C1 segment of cervical spinal cord (tissue), 14 donors: ENCODE measurements around the gene SNAI3.

Experiments used
- DNase-seq, 14 donors: peaks; one replicate each; lab custom pipeline; 2025; lab: John Stamatoyannopoulos, UW

SNAI3 gene

GRCh38 chr16:88691924-88692560 is 5.7 kb upstream of the SNAI3 start:
- peak in 7 of 14 donors; percentile 24 to 42 (median 38) for DNase-seq

DNA sequence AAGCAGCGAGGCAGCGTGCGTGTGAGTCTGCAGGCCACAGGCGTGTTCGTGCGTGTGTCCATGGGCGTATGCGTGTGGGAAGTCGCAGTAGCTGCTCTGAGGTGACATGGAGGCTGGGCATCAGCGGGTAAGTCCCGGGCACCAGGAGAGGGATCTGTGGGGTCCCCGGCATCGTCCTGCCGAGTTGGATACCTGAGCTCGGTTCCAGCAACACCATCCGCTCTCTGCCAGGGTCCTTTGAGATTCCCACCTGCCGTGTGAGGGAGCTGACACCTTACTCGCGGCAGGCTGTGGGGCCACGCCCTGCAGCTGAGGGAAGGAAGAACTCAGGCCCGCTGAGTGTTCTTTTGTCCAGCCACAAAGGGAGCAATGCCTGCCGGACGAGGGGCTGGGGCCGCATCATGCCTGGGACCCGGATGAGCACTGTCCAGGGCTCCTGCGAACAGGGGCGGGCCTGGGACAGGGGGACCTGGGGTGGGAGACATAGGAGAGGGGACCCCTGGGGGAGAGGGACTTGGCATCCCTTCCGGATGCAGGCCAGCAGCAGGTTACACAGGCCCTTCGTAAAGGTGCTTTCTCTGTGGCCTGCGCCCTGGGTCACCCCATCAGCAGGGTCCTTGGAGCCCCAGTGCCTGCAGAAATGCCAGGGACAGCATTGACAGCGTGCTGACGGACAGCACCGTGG is 5.0 kb upstream of the SNAI3 start:
- no peak for DNase-seq

- DNase-seq = no peak
These were observed 4.2 kb upstream of the SNAI3 start for GRCh38 chr16:88690341-88691128.

- DNase-seq = peak in 1 of 14 donors; percentile 84
These were observed 1.9 kb upstream of the SNAI3 start for GRCh38 chr16:88688013-88688778.

GRCh38 chr16:88687676-88688012 is 1.3 kb upstream of the SNAI3 start:
- no peak for DNase-seq

DNA sequence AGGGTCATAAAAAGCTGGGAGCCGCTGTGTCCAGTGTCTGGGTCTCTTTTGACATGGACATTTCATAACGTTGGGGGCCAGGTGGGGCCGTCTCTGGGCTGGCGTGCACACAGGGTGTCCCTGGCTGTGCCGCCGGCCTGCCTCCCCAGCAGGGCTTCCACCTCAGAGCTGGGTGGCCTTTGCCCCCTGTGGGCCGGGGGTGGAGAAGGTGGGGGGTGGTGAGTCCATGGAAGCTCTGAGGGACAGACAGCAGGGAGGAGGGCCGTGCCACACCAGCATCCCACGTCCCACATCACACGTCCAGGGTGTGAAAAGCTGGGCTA is 908 bp upstream of the SNAI3 start:
- no peak for DNase-seq

GRCh38 chr16:88686062-88686438 is 257 bp downstream of the SNAI3 start:
- DNase-seq = no peak

- no peak for DNase-seq
These were observed 898 bp downstream of the SNAI3 start for GRCh38 chr16:88685156-88686061.

DNA sequence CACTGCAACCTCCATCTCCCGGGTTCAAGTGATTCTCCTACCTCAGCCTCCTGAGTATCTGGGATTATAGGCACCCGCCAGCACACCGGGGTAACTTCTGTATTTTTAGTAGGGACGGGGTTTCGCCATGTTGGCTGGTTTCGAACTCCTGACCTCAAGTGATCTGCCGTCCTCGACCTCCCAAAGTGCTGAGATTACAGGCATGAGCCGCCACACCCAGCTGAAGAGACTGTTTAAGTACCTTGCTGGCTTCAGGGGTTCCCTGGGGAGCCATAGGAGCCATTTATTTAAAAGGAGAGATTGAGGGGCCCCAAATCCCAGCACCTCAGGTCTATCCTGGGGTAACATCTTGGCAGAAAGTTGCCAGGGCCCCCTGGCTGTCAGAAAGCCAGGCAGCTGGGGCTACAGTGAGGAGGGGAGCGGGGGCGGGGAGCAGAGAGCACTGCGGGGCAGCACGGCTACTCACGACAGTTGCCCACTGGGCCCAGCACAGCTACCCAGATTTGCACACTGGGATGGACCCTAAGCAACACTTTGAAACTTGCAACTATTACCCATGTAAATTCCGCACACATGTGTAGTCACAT is 1.6 kb downstream of the SNAI3 start:
- no peak for DNase-seq

DNA sequence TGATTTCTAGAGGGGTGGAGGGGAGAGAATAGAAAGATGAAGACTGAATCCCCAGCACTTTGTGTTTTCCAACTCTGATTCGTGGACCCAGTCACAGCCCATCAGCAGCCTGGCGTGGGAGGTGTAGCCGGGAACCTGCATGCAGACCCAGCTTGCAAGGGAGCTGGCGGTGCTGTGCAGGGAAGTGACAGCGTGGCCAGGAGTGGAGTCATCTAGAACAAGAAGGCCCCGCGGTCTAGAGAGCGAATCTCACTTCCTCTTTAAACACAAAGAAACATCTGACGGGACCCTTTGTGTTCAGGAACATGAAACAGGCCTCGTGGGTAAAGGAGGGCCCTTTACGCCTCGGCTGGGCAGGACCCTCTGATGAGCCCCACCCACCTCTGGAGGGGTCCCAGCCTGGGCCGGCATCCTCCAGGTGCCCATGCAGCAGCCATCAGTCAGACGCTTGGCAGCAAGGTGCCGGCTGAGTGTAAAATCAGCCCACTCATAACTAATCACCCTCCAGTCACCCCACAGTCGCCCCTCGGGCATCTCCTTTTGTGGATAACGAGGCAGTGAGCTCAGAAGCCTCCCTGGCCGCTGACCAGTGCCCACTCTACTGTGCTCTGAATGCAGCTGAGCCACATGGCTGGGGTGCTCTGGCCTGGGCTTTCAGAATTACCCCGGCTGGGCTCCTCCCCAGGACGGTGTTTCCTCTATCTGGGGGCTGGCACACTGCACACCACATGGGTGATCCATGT is 4.4 kb downstream of the SNAI3 start:
- DNase-seq = peak in 7 of 14 donors; percentile 12 to 57 (median 36)

DNA sequence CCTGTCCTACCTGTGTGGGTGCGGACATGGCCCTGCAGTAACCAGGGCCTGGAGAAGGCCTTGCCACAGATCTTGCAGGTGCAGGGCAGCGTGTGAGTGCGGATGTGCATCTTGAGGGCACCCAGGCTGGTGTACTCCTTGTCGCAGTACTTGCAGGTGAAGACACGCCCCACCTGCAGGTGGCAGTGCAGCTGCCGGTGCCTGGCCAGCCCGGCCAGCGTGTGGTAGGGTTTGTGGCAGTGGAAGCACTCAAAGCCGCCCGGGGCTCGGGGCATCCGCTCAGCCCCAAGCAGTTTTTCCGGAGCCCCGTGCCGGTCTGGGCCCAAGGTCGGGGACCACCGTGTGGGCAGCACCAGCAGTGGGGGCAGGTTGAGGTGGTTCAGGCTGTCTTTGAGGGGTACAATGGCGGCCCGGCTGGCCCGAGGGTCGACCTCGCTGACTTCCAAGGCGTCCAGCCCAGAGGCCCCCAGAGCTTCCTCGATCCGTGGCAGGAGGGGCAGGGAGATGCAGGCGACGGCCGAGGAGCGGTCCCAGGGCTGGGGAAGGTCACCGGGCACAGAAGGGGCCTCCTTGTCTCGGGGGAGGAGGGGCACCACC is 5.1 kb downstream of the SNAI3 start:
- DNase-seq = peak in 1 of 14 donors; percentile 24

- DNase-seq = no peak
These were observed 5.7 kb downstream of the SNAI3 start for GRCh38 chr16:88680554-88681083.

- peak in 2 of 14 donors; percentile 23 to 45 for DNase-seq
These were observed 7.9 kb downstream of the SNAI3 start for GRCh38 chr16:88678224-88678979.

- DNase-seq = peak in 1 of 14 donors; percentile 45
These were observed 8.6 kb downstream of the SNAI3 start for GRCh38 chr16:88677721-88678120.

GRCh38 chr16:88676502-88677242 is 9.6 kb downstream of the SNAI3 start:
- DNase-seq = peak in 1 of 14 donors; percentile 26

GRCh38 chr16:88673716-88674379 is 12.5 kb downstream of the SNAI3 start:
- DNase-seq = no peak

DNA sequence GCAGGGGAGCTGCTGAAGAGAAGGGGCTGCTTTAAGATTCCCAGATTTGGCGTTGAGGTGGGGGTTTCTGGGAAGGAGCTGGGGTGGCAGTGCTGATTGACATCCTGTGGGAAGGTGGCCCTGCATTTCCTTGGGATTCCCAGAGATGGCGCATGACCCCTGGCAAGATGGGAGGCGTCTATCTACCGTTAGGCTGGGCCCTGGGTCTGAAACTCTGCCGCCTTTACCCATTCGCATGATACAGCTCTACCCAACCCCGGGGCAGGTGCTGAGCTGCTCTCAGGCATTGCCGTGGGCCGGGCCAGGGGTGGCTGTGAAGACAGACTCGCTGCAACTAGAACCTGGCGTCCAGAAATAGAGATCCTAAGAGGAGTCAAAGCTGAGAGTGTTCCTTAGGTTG is 13.5 kb downstream of the SNAI3 start:
- DNase-seq = no peak
